AG09309 (cell line): Measurements from ENCODE around the gene ZRANB2.

Experiments
- DNase-seq: peaks from one replicate; pipeline ENCODE4 v3.0.0-alpha.2; 2010; ENCODE audit warnings: low read depth
- H3K4me3 ChIP-seq: 2 replicates; pipeline ENCODE4 v1.5.1; 2011; ENCODE audit warnings: mild to moderate bottlenecking, low read depth, low read length, moderate library complexity; ENCODE audit not compliant: control insufficient read depth
- TF ChIP-seq, protein P1 (sequence below): IDR thresholded peaks from 2 replicates; pipeline ENCODE4 v1.5.1; 2011; ENCODE audit warnings: mild to moderate bottlenecking, low read depth, low read length, inconsistent platforms; ENCODE audit not compliant: insufficient read depth, control insufficient read depth; ENCODE audit errors: missing control alignments

Gene ZRANB2

DNA sequence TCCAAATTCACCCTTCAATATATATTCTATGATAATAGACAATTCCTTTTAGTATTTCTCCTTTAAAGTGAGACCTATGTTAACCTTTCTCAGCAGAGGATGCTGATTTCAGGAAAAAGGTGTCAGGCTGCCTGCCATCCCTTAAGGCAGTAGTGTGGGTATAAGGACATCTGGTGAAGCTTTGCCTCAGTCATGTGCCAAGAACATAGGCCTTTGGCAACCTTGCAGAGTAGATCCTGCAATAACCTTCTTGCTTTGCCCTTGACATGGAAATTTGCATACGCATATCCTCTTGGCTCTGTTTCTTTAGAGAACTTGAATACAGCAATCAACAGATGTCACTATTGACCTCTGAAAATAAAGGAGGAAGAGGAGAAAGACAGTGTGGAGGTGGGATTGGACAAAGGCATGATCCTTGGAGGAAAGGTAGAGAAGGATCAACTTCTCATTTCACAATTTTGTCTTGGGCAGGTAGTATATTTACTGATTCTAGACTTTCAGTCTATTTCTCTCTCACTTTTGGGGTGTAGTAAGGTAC is 21.1 kb upstream of the ZRANB2 start:
- TF ChIP-seq, protein P1, sequence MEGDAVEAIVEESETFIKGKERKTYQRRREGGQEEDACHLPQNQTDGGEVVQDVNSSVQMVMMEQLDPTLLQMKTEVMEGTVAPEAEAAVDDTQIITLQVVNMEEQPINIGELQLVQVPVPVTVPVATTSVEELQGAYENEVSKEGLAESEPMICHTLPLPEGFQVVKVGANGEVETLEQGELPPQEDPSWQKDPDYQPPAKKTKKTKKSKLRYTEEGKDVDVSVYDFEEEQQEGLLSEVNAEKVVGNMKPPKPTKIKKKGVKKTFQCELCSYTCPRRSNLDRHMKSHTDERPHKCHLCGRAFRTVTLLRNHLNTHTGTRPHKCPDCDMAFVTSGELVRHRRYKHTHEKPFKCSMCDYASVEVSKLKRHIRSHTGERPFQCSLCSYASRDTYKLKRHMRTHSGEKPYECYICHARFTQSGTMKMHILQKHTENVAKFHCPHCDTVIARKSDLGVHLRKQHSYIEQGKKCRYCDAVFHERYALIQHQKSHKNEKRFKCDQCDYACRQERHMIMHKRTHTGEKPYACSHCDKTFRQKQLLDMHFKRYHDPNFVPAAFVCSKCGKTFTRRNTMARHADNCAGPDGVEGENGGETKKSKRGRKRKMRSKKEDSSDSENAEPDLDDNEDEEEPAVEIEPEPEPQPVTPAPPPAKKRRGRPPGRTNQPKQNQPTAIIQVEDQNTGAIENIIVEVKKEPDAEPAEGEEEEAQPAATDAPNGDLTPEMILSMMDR = no peak

DNA sequence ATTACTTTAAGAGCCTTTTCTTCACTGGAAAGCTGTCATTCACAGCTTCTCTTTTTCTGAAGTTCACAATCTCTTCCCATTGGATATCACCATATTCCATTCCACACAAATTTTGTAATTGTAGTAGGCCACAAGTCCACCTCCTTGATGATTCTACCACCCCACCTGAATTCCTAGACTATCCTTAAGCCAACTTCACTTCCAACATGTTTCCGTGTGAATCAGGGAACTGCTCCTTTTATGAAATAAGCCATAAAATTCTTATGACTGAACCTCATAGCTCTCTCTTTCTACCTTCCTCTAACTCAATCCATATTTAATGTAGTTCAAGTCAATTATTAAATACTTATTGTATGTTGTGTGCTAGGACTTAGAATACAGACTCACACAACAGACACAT is 16.6 kb upstream of the ZRANB2 start:
- TF ChIP-seq, protein P1 = no peak
- DNase-seq = no peak
- no peak overlapping the region for H3K4me3 ChIP-seq

More for the DNA sequence above, 21.1 kb upstream of the ZRANB2 start:
- H3K4me3 ChIP-seq = no peak overlapping the region
- no peak for DNase-seq

DNA sequence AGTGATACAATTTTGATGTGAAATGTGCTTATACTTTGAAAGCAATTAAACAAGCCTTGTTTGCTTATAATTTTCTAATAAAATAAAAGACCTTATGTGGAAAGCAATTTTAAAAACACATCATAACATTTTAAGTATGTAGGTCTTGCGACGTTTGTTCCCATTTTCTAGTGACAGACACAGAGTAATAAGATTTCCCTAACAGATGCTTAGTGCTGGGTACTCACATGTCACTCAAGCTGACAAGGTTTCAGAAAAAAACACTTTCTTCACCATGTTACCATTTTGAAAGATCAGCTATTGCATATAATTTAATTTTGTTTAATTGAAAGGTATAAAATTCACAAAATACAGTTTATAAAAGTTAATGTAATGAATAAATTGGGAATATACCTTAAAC is 14.1 kb upstream of the ZRANB2 start:
- TF ChIP-seq, protein P1 = no peak
- no peak overlapping the region for H3K4me3 ChIP-seq

DNA sequence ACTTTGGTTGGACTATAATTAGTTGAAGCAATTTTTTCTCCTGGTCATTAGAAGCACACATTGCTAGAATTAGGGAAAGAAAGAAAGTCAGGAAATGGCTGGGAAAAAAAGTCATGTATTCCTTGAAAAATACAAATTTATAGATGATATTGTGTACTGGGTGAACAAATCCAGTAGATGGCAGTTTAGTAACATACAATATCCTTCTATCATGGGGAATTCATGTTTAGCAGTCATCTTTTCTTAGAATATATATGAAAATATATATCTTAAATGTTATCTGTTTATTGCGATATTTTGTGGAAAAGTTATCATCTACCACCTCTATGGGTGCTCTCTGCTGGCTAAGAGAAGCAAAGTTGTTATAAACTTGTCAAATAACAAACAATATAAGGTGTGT is 13.1 kb upstream of the ZRANB2 start:
- TF ChIP-seq, protein P1 = peak; percentile 29
- DNase-seq = no peak
- no peak overlapping the region for H3K4me3 ChIP-seq

More for the DNA sequence above, 14.1 kb upstream of the ZRANB2 start:
- no peak for DNase-seq

DNA sequence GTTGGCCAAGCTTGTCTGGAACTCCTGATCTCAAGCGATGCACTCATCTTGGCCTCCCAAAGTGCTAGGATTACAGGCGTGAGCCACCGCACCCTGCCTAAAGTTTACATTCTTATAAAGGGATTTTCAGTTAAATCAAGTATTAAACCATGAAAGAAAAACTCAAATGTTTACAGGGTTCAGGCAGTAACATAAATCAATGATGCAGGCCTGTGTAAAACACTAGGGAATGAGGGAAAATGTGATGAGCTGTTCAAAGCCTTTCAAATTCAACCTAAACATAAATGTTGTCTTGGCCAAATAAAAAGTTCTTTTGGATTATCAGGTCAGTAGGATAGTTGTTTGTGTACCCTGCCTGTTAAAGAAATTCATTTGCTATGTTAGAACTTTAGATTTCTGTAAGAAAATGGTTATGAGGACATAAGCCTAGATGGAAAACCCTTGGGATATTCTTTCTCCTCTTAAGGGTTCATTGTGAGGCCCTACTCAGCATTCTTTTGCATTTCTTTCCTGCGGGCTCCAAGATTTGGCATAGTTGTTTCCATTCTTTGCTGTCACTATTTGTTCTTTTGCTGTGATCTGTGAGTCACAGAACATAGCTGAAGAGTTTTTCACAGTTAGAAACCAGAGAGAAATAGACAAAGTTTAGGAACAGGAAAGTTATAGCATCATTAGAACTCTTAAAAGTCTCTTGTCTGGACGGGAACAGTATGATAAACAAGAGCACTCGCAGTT is 8.9 kb upstream of the ZRANB2 start:
- TF ChIP-seq, protein P1 = no peak
- no peak overlapping the region for H3K4me3 ChIP-seq

DNA sequence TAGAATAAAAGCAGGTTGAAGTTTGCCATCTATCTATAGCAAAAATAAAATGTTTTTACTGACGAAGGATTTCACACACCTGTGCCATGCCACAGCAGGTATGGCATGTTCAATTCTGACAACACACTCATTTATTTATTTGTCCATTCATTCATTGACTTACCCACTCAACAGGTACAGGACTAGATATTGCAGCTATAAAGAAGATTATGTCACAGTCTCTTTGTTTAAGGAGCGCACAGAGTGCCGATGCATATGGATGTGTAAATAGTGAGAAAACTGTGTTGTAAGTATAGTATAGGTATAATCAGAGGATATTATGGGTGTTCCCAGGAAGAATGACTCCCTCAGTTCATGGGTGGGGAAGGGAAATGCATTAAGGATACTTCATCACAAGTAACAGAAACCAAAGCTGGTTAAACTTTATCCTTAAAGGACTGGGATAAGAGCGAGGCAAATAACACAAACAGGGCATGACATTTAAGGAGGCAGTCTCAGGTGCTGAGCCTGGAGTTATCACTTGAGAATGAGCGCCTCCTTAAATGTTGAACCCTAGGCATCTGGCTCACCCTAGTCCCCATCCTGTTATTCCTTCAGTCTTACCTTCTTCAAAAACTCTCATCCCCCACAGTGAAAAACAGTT is 7.9 kb upstream of the ZRANB2 start:
- no peak overlapping the region for H3K4me3 ChIP-seq
- DNase-seq = no peak
- TF ChIP-seq, protein P1 = no peak

More for the DNA sequence above, 8.9 kb upstream of the ZRANB2 start:
- peak; percentile 31 for DNase-seq
